Fibroblast of villous mesenchyme (primary cell): ENCODE data around the gene RAB10. TPM values are rescaled to one million over a fixed set of nuclear protein-coding genes. Genes with fewer than 3 reads are reported as not detected.
A peak's percentile ranks its signal among the peaks of the same experiment; 100 is the strongest.
"Not testable (repeated sequence)": the region's sequence is repeated elsewhere in the genome, so short reads cannot be mapped to it uniquely, and the experiment has no call there.

Source experiments
- DNase-seq: peaks from one replicate; pipeline ENCODE4 v3.0.0-alpha.2; 2010; ENCODE audit warnings: low read depth
- H3K4me3 ChIP-seq: 2 replicates; pipeline ENCODE4 v1.5.1; 2011; ENCODE audit warnings: low read depth, mild to moderate bottlenecking, low read length
- total RNA-seq: library from RNA; depleted of rRNA; stranded (reverse); fragments of >200 nt; gene quantifications from 2 replicates; pipeline ENCODE4 v1.2.3, GENCODE V29; 2012
- TF ChIP-seq, protein P1 (sequence below): IDR thresholded peaks from 2 replicates; pipeline ENCODE4 v1.5.1; 2012; ENCODE audit warnings: low read depth, mild to moderate bottlenecking, low read length; ENCODE audit not compliant: insufficient read depth

Gene RAB10
- total RNA-seq, 1 donor = 128 TPM

DNA sequence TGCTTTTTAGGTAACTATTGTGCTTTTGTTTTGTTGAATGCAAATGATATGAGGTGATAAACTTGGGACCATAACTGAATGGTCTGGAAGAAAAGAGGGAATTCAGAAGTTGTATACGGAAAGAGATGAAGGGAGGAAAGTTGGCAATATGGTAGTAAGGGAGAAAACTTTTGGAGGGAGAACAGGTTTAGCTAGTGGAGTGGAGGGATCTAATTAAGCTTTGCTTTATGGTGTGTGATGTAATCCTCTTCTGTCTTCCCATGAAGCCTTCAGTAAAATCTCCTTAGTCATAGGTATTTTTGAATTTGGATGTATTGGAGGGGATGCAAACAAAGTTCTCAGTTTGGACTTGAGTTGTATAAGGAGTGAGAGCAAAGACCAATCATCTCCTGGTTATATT lies 20.2 kb upstream of the RAB10 start:
- no peak for DNase-seq
- TF ChIP-seq, protein P1, sequence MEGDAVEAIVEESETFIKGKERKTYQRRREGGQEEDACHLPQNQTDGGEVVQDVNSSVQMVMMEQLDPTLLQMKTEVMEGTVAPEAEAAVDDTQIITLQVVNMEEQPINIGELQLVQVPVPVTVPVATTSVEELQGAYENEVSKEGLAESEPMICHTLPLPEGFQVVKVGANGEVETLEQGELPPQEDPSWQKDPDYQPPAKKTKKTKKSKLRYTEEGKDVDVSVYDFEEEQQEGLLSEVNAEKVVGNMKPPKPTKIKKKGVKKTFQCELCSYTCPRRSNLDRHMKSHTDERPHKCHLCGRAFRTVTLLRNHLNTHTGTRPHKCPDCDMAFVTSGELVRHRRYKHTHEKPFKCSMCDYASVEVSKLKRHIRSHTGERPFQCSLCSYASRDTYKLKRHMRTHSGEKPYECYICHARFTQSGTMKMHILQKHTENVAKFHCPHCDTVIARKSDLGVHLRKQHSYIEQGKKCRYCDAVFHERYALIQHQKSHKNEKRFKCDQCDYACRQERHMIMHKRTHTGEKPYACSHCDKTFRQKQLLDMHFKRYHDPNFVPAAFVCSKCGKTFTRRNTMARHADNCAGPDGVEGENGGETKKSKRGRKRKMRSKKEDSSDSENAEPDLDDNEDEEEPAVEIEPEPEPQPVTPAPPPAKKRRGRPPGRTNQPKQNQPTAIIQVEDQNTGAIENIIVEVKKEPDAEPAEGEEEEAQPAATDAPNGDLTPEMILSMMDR = no peak

DNA sequence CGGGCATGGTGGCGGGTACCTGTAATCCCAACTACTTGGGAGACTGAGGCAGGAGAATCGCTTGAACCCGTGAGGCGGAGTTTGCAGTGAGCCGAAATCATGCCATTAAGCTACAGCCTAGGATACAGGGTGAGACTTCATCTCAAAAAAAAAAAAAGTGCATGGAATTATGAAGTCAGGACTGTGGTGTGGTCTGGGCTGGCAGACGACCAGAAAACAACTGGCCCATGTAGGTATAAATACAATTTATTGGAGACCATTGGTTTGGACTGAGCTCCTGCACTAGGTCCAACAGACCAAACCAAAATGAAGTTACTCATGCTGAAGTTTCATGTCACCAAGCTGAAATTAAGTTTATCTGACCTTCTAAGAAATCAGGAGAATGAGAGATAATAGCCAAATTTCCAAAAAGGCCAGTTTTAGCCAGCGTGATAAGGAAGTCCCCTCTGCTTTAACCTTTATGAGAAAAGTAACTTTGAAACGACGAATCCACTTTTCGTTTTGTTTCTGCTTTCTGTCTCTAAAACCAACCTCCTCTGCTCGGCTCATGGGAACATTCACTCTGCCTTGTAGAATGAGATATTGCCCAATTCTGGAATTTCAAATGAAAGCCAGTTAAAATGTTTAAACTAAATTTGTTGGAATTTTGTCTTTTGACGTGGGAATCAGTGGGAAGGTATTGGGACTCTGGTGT lies 17.7 kb upstream of the RAB10 start:
- H3K4me3 ChIP-seq = no peak overlapping the region
- TF ChIP-seq, protein P1 = no peak
- DNase-seq = peak; percentile 60

More for the DNA sequence above, 20.2 kb upstream of the RAB10 start:
- H3K4me3 ChIP-seq = no peak overlapping the region

DNA sequence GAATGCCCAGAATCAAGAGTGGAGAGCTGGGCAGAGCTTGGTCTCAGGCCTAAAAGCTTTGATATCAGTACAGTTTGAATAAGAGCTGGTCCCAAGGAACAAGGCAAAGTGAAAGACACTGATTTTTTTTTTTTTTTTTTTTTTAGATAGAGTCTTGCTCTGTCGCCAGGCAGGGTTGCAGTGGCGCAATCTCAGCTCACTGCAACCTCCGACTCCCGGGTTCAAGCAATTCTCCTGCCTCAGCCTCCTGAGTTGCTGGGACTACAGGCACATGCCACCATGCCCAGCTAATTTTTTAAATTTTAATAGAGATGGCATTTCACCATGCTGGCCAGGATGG lies 17.2 kb upstream of the RAB10 start:
- not testable (repeated sequence) for DNase-seq, H3K4me3 ChIP-seq

DNA sequence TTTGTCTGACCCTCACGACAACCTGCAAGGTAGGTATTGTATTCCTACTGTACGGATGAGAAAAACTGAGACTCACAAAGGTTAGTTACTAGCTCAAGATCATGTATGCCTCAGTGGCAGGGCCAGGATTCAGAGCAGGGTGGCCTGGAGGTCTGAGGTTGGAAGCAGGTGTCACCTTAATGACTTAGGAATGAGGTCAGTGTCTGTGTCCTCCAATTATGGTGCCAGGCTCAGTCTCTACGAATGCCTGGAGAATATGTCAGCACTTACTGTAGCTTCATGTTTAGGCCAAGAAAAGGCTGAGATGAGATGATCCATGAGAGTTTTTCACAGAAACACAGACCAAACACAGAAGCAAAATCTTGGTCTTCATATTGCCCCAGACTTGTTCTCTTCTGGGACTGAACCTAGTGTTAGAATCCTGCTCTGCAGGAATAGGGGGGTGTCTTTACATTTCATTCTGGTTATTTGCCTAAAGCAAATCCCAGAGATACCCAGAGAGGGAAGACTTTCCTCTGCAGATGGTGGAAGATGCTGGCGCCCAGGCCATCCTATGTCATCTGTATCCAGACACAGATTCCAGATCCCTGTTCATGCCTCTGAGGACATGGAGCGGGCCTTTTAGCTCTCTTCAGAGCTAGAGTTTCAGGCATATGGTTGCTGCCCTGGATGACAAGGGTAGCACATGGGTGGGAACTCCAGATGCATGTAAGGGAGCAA lies 16.3 kb upstream of the RAB10 start:
- TF ChIP-seq, protein P1 = no peak
- no peak for DNase-seq

DNA sequence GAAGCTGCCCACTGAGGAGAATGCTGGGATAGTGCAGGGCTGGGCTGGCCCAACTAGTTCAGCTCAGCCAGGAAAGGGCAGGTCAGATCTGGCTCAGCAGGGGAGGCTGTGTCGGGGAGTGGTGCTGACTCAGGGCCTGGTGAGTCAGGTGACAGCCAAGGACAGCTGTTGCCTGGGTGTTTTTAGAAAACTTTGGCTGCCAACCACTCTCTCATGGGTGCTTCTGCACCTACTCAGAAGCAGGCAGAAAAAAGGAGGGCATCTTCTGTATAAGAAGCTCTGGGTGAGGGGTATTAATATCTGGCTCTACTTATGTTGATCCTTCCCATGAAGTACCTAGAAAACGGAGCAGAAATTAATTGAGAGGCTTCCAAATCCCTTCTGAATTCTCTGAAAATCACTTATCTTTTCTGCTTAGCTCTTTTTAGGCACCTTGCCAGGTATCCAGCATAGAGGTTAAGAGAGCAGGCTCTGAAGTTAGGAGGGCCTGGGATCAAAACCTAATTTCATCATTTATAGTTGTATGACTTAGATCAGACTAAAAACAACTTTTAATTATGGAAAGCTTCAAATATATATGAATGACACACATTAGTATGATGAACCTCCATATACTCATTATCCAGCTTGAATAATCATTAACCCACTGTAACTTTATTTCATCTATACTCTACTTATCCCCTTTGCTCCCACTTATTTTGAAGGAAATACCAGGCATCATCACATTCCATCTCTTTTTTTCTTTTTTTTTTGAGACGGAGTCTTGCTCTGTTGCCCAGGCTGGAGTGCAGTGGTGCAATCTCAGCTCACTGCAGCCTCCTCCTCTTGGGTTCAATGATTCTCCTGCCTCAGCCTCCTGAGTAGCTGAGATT lies 15.5 kb upstream of the RAB10 start:
- H3K4me3 ChIP-seq = no peak overlapping the region
- DNase-seq = peak; percentile 86
- TF ChIP-seq, protein P1 = no peak

More for the DNA sequence above, 16.3 kb upstream of the RAB10 start:
- no peak overlapping the region for H3K4me3 ChIP-seq

DNA sequence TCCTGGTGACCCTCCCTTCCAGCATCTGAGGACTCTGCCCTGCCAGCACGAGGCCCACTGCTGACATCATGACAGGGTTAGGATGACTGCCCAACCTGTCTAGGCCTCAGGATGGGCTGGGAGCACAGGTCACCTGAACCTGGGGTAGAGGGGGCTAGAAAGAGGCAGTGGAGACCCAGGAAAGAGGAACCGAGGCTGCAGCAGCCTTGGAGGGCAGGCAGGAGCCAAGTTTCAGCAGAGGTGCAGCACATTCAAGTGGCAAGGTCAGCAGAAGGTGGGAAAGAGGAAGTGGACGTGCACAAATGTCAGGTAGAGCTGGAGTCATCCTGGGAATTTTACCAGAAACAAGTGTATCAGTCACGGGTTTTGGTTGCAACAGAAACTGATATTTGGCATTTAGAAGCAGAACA lies 13.6 kb upstream of the RAB10 start:
- TF ChIP-seq, protein P1 = no peak

DNA sequence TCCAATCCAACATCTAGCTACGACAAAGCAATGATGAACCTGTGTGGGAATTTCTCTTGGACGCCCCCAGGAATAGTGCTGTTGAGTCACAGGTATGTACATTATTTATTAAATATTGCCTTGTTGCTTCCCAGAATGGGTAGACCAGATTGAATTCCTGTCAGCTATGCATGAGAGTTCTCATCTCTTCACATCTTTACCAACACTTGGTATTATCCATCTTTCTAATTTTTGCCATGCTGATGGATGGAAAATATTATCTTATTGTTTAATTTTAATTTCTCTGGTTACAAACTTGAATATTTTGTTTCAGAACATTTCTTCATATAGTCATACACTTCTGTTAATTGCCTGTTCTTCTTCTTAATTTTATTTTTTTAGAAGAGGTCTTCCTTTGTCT lies 9.6 kb upstream of the RAB10 start:
- no peak for DNase-seq
- H3K4me3 ChIP-seq = no peak overlapping the region
- TF ChIP-seq, protein P1 = no peak

More for the DNA sequence above, 13.6 kb upstream of the RAB10 start:
- DNase-seq = no peak
- H3K4me3 ChIP-seq = no peak overlapping the region
